DND-41 (cell line): ENCODE results near the gene SYNDIG1.

Experiments used
- ATAC-seq: fragments of 200-7000 bp; cut with Tn5 transposase; 3 replicates; pipeline ENCODE4 v1.9.1; 2021; ENCODE audit warnings: low read depth; ENCODE audit not compliant: insufficient read depth
- DNase-seq: peaks from one replicate; pipeline ENCODE4 v3.0.0-alpha.2; 2020
- H2AFZ ChIP-seq: 2 replicates; pipeline ENCODE4 v1.6.0; 2012; ENCODE audit warnings: low read depth, low read length
- H3K27ac ChIP-seq: 2 replicates; pipeline ENCODE4 v1.5.1; 2012; ENCODE audit warnings: low read length, inconsistent platforms
- H3K27me3 ChIP-seq: fragments of 200-600 bp; sonication (generic); 2 replicates; pipeline ENCODE4 v1.6.0; 2012; ENCODE audit warnings: low read length, mild to moderate bottlenecking, inconsistent platforms; ENCODE audit not compliant: insufficient read depth, poor library complexity
- H3K36me3 ChIP-seq: 2 replicates; pipeline ENCODE4 v1.5.1; 2012; ENCODE audit warnings: low read length, inconsistent platforms; ENCODE audit not compliant: insufficient read depth
- H3K4me1 ChIP-seq: 2 replicates; pipeline ENCODE4 v1.5.1; 2012; ENCODE audit warnings: mild to moderate bottlenecking, low read length; ENCODE audit not compliant: insufficient read depth
- H3K4me2 ChIP-seq: 2 replicates; pipeline ENCODE4 v1.6.0; 2012; ENCODE audit warnings: mild to moderate bottlenecking, moderate library complexity, low read length, inconsistent platforms; ENCODE audit not compliant: insufficient read depth
- H3K4me3 ChIP-seq, 2 experiments: fragments of 200-600 bp in 1 of 2; shearing (Covaris generic) in 1 of 2; 2 replicates each; pipeline ENCODE4 v1.5.1; 2012 to 2016; ENCODE audit warnings: inconsistent platforms in 2 of 2, low read length in 2 of 2, mild to moderate bottlenecking in 2 of 2, low read depth in 1 of 2, moderate library complexity in 1 of 2
- H3K79me2 ChIP-seq: 2 replicates; pipeline ENCODE4 v1.6.0; 2012; ENCODE audit warnings: low read length, inconsistent platforms; ENCODE audit not compliant: insufficient read depth
- H3K9ac ChIP-seq: 2 replicates; pipeline ENCODE4 v1.6.0; 2012; ENCODE audit warnings: low read depth, mild to moderate bottlenecking, inconsistent platforms, low read length, moderate library complexity
- H3K9me3 ChIP-seq: 2 replicates; pipeline ENCODE4 v1.5.1; 2012; ENCODE audit warnings: low read length, moderate library complexity, mild to moderate bottlenecking, inconsistent platforms; ENCODE audit not compliant: insufficient read depth, severe bottlenecking
- H4K20me1 ChIP-seq: 2 replicates; pipeline ENCODE4 v1.6.0; 2012; ENCODE audit warnings: low read length; ENCODE audit not compliant: insufficient read depth
- EZH2 ChIP-seq: IDR thresholded peaks from 3 replicates; pipeline ENCODE4 v1.6.1; 2012; ENCODE audit warnings: borderline replicate concordance, low read depth, mild to moderate bottlenecking, moderate library complexity, low read length, inconsistent platforms; ENCODE audit not compliant: severe bottlenecking
- TF ChIP-seq, protein P1 (sequence below): IDR thresholded peaks from 2 replicates; pipeline ENCODE4 v1.5.1; 2012; ENCODE audit warnings: borderline replicate concordance, low read length, moderate library complexity, mild to moderate bottlenecking; ENCODE audit not compliant: poor library complexity, severe bottlenecking; ENCODE audit errors: extremely low read depth

Gene SYNDIG1

GRCh38 chr20:24528583-24529368 lies 59.3 kb downstream of the SYNDIG1 start:
- no peak overlapping the region for H2AFZ ChIP-seq
- no peaks in the 10 kb centered on the region for H3K9me3 ChIP-seq

GRCh38 chr20:24529369-24529719 lies 59.9 kb downstream of the SYNDIG1 start:
- no peak overlapping the region for H3K4me2 ChIP-seq
- no peaks in the 10 kb centered on the region for H3K36me3 ChIP-seq
- H4K20me1 ChIP-seq, result no peaks in the 10 kb centered on the region
- no peaks in the 10 kb centered on the region for H3K9me3 ChIP-seq
- TF ChIP-seq, protein P1, sequence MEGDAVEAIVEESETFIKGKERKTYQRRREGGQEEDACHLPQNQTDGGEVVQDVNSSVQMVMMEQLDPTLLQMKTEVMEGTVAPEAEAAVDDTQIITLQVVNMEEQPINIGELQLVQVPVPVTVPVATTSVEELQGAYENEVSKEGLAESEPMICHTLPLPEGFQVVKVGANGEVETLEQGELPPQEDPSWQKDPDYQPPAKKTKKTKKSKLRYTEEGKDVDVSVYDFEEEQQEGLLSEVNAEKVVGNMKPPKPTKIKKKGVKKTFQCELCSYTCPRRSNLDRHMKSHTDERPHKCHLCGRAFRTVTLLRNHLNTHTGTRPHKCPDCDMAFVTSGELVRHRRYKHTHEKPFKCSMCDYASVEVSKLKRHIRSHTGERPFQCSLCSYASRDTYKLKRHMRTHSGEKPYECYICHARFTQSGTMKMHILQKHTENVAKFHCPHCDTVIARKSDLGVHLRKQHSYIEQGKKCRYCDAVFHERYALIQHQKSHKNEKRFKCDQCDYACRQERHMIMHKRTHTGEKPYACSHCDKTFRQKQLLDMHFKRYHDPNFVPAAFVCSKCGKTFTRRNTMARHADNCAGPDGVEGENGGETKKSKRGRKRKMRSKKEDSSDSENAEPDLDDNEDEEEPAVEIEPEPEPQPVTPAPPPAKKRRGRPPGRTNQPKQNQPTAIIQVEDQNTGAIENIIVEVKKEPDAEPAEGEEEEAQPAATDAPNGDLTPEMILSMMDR, result no peak
- no peak for TF ChIP-seq EZH2
- H3K27me3 ChIP-seq, result no peaks in the 10 kb centered on the region
- ATAC-seq (no peak), DNase-seq (no peak)
- H2AFZ ChIP-seq, result no peak overlapping the region
- H3K27ac ChIP-seq, result no peak overlapping the region
- no peaks in the 10 kb centered on the region for H3K79me2 ChIP-seq
- H3K4me3 ChIP-seq, result no peak overlapping the region
- peaks cover 3% of the 10 kb centered on the region; the same call in 1 of the 2 replicates for H3K4me1 ChIP-seq
- H3K9ac ChIP-seq, result no peak overlapping the region

More at GRCh38 chr20:24528583-24529368, 59.3 kb downstream of the SYNDIG1 start:
- no peak overlapping the region for H3K4me2 ChIP-seq
- no peak overlapping the region for H3K27ac ChIP-seq
- H3K4me3 ChIP-seq, result no peak overlapping the region
- DNase-seq (no peak), ATAC-seq (peak; percentile 57)
- no peaks in the 10 kb centered on the region for H3K79me2 ChIP-seq
- H3K9ac ChIP-seq, result no peak overlapping the region
- H3K36me3 ChIP-seq, result no peaks in the 10 kb centered on the region
- TF ChIP-seq EZH2, result no peak
- TF ChIP-seq, protein P1, result no peak
- no peaks in the 10 kb centered on the region for H3K27me3 ChIP-seq
- H4K20me1 ChIP-seq, result no peaks in the 10 kb centered on the region
- H3K4me1 ChIP-seq, result peaks cover 3% of the 10 kb centered on the region; the same call in 1 of the 2 replicates

GRCh38 chr20:24530131-24530680 lies 60.8 kb downstream of the SYNDIG1 start:
- no peak overlapping the region for H3K4me2 ChIP-seq
- ATAC-seq (no peak), DNase-seq (no peak)
- H4K20me1 ChIP-seq, result no peaks in the 10 kb centered on the region
- H2AFZ ChIP-seq, result peak overlapping the region; percentile 8; the same call in 1 of the 2 replicates
- H3K9me3 ChIP-seq, result no peaks in the 10 kb centered on the region
- no peaks in the 10 kb centered on the region for H3K79me2 ChIP-seq
- H3K4me1 ChIP-seq, result peaks cover 3% of the 10 kb centered on the region; the same call in 1 of the 2 replicates
- no peak overlapping the region for H3K9ac ChIP-seq
- no peak overlapping the region for H3K4me3 ChIP-seq
- TF ChIP-seq EZH2, result no peak
- TF ChIP-seq, protein P1, result no peak
- H3K36me3 ChIP-seq, result no peaks in the 10 kb centered on the region
- H3K27me3 ChIP-seq, result no peaks in the 10 kb centered on the region
- H3K27ac ChIP-seq, result no peak overlapping the region
